SKM-1 (cell line): Measurements from ENCODE around the gene NEDD4.
"Not testable (repeated sequence)": the region's sequence is repeated elsewhere in the genome, so short reads cannot be mapped to it uniquely, and the experiment has no call there.

Experiments
- DNase-seq: peaks from one replicate; lab custom pipeline; 2025; ENCODE audit not compliant: unreplicated experiment; lab: John Stamatoyannopoulos, UW

The NEDD4 gene

GRCh38 chr15:56006371-56006770, 13.0 kb upstream of the NEDD4 start:
- DNase-seq = not testable (repeated sequence)

GRCh38 chr15:56004281-56004680, 10.9 kb upstream of the NEDD4 start:
- DNase-seq = not testable (repeated sequence)

GRCh38 chr15:56003777-56004176, 10.4 kb upstream of the NEDD4 start:
- DNase-seq = not testable (repeated sequence)

- DNase-seq = not testable (repeated sequence)
These were observed 9.9 kb upstream of the NEDD4 start for GRCh38 chr15:56003277-56003676.

GRCh38 chr15:56001471-56002078, 8.2 kb upstream of the NEDD4 start:
- DNase-seq = no peak

- DNase-seq = no peak
These were observed 6.2 kb upstream of the NEDD4 start for GRCh38 chr15:55999658-56000057.

- no peak for DNase-seq
These were observed 5.1 kb upstream of the NEDD4 start for GRCh38 chr15:55998478-55998877.

GRCh38 chr15:55993804-55994560, 570 bp upstream of the NEDD4 start:
- no peak for DNase-seq

- no peak for DNase-seq
These were observed 672 bp downstream of the NEDD4 start for GRCh38 chr15:55992769-55993110.

- no peak for DNase-seq
These were observed 1.3 kb downstream of the NEDD4 start for GRCh38 chr15:55991802-55992768.

GRCh38 chr15:55990998-55991397, 2.4 kb downstream of the NEDD4 start:
- DNase-seq = no peak

- no peak for DNase-seq
These were observed 2.9 kb downstream of the NEDD4 start for GRCh38 chr15:55990516-55990915.

- DNase-seq = no peak
These were observed 4.0 kb downstream of the NEDD4 start for GRCh38 chr15:55989383-55989782.

GRCh38 chr15:55981582-55982249, 11.7 kb downstream of the NEDD4 start:
- DNase-seq = no peak

GRCh38 chr15:55980511-55980910, 12.9 kb downstream of the NEDD4 start:
- DNase-seq = no peak

- no peak for DNase-seq
These were observed 16.2 kb downstream of the NEDD4 start for GRCh38 chr15:55977231-55977630.

GRCh38 chr15:55970286-55970685, 23.1 kb downstream of the NEDD4 start:
- no peak for DNase-seq

- no peak for DNase-seq
These were observed 23.8 kb downstream of the NEDD4 start for GRCh38 chr15:55969582-55969981.

GRCh38 chr15:55968923-55969322, 24.5 kb downstream of the NEDD4 start:
- no peak for DNase-seq

GRCh38 chr15:55965091-55965490, 28.3 kb downstream of the NEDD4 start:
- DNase-seq = no peak

GRCh38 chr15:55960946-55961345, 32.5 kb downstream of the NEDD4 start:
- DNase-seq = no peak
